IMR-90 (cell line): ENCODE data around the gene CDH22. TPM values are rescaled to one million over a fixed set of nuclear protein-coding genes. Genes with fewer than 3 reads are reported as not detected.
A peak's percentile ranks its signal among the peaks of the same experiment; 100 is the strongest.

Experiments
- ATAC-seq: fragments of 200-7000 bp; cut with Tn5 transposase; 2 replicates; pipeline ENCODE4 v1.9.1; 2020; ENCODE audit warnings: low read depth, mild to moderate bottlenecking, moderate library complexity
- BruUV-seq: library from RNA; stranded (reverse); fragments of 400-500 nt; replicated peaks from 2 replicates; lab custom pipeline; 2021; lab: Mats Ljungman, UMichigan
- CTCF ChIA-PET: fragments of 300-600 bp; formaldehyde crosslinking; extraction: SDS; loops from one replicate; lab custom pipeline; 2021; ENCODE audit warnings: antibody characterized with exemption; lab: Yijun Ruan, JAX
- POLR2A ChIA-PET: fragments of 300-600 bp; sonication (Branson Sonifier 250); formaldehyde crosslinking; loops from one replicate; lab custom pipeline; 2022; ENCODE audit warnings: antibody characterized with exemption; ENCODE audit not compliant: unreplicated experiment; lab: Charles Lee
- DNase-seq: peaks from one replicate; pipeline ENCODE4 v3.0.0; 2013
- H2AFZ ChIP-seq: replicated peaks from 2 replicates; pipeline ENCODE3; 2013; ENCODE audit warnings: low read length, mild to moderate bottlenecking; ENCODE audit not compliant: poor library complexity
- H2AK5ac ChIP-seq: 2 replicates; pipeline ENCODE4 v1.6.1; 2013; ENCODE audit warnings: low read depth, low read length, inconsistent platforms
- H2AK9ac ChIP-seq: replicated peaks from 2 replicates; pipeline ENCODE3; 2013; ENCODE audit warnings: mild to moderate bottlenecking, low read depth, low read length, moderate library complexity; ENCODE audit not compliant: poor library complexity
- H2BK120ac ChIP-seq: 2 replicates; pipeline ENCODE4 v1.6.1; 2013; ENCODE audit warnings: low read depth, low read length, inconsistent platforms
- H2BK15ac ChIP-seq: 3 replicates; pipeline ENCODE4 v1.6.1; 2013; ENCODE audit warnings: low read depth, low read length, inconsistent platforms
- H2BK20ac ChIP-seq: 2 replicates; pipeline ENCODE4 v1.6.1; 2013; ENCODE audit warnings: low read depth, mild to moderate bottlenecking, inconsistent platforms, low read length, moderate library complexity
- H2BK5ac ChIP-seq: 2 replicates; pipeline ENCODE4 v1.6.1; 2013; ENCODE audit warnings: mild to moderate bottlenecking, low read depth, low read length, inconsistent platforms; ENCODE audit not compliant: poor library complexity, severe bottlenecking
- H3K14ac ChIP-seq: replicated peaks from 2 replicates; pipeline ENCODE4 v1.6.1; 2013; ENCODE audit warnings: low read depth, low read length, inconsistent platforms
- H3K18ac ChIP-seq: 2 replicates; pipeline ENCODE4 v1.6.1; 2013; ENCODE audit warnings: low read depth, low read length, control low read depth
- H3K23ac ChIP-seq: 2 replicates; pipeline ENCODE4 v1.6.1; 2013; ENCODE audit warnings: low read depth, low read length, inconsistent platforms
- H3K27ac ChIP-seq: 2 replicates; pipeline ENCODE4 v1.5.1; 2013; ENCODE audit warnings: mild to moderate bottlenecking, control low read depth, low read length; ENCODE audit not compliant: insufficient read depth
- H3K27me3 ChIP-seq: 2 replicates; pipeline ENCODE4 v1.6.1; 2013; ENCODE audit warnings: low read length; ENCODE audit not compliant: control insufficient read depth, insufficient read depth
- H3K36me3 ChIP-seq: 2 replicates; pipeline ENCODE4 v1.6.1; 2013; ENCODE audit warnings: low read length, mixed read lengths; ENCODE audit not compliant: control insufficient read depth, insufficient read depth
- H3K4ac ChIP-seq: 2 replicates; pipeline ENCODE4 v1.6.1; 2013; ENCODE audit warnings: low read depth, low read length, inconsistent platforms
- H3K4me1 ChIP-seq: 2 replicates; pipeline ENCODE4 v1.6.1; 2013; ENCODE audit warnings: low read length, mixed read lengths; ENCODE audit not compliant: control insufficient read depth, insufficient read depth
- H3K4me2 ChIP-seq: 2 replicates; pipeline ENCODE4 v1.6.1; 2013; ENCODE audit warnings: low read depth, mild to moderate bottlenecking, control low read depth, low read length, moderate library complexity
- H3K4me3 ChIP-seq: 2 replicates; pipeline ENCODE4 v1.5.1; 2013; ENCODE audit warnings: low read depth, mild to moderate bottlenecking, control low read depth, low read length, moderate library complexity; ENCODE audit not compliant: insufficient read depth
- H3K56ac ChIP-seq: 2 replicates; pipeline ENCODE4 v1.6.1; 2013; ENCODE audit warnings: low read length, inconsistent platforms; ENCODE audit not compliant: insufficient read depth; ENCODE audit errors: extremely low read depth
- H3K79me1 ChIP-seq, 2 experiments: 2 replicates each; pipeline ENCODE4 v1.6.1; 2013; ENCODE audit warnings: low read length in 2 of 2, inconsistent platforms in 1 of 2, low read depth in 1 of 2
- H3K9ac ChIP-seq: 2 replicates; pipeline ENCODE4 v1.6.1; 2013; ENCODE audit warnings: low read depth, low read length, control low read depth
- H3K9me1 ChIP-seq: 2 replicates; pipeline ENCODE4 v1.6.1; 2013; ENCODE audit warnings: low read length, inconsistent platforms; ENCODE audit not compliant: insufficient read depth
- H3K9me3 ChIP-seq: 2 replicates; pipeline ENCODE4 v1.6.1; 2013; ENCODE audit warnings: low read length; ENCODE audit not compliant: control insufficient read depth, insufficient read depth
- H4K20me1 ChIP-seq: 2 replicates; pipeline ENCODE4 v1.6.1; 2013; ENCODE audit warnings: low read length, inconsistent platforms; ENCODE audit not compliant: insufficient read depth
- H4K5ac ChIP-seq: 2 replicates; pipeline ENCODE4 v1.6.1; 2013; ENCODE audit warnings: mild to moderate bottlenecking, low read depth, low read length, control low read depth
- H4K8ac ChIP-seq, 2 experiments: 2 replicates each; pipeline ENCODE4 v1.6.1; 2013; ENCODE audit warnings: low read depth in 2 of 2, low read length in 2 of 2, control low read depth in 1 of 2, inconsistent platforms in 1 of 2
- H4K91ac ChIP-seq: 2 replicates; pipeline ENCODE4 v1.6.1; 2013; ENCODE audit warnings: low read depth, low read length, inconsistent platforms; ENCODE audit not compliant: insufficient read depth
- BHLHE40 ChIP-seq: fragments of 150-350 bp; IDR thresholded peaks from 2 replicates; pipeline ENCODE4 v1.6.1; 2016; ENCODE audit warnings: mild to moderate bottlenecking, low read depth, low read length
- CEBPB ChIP-seq: IDR thresholded peaks from 2 replicates; pipeline ENCODE4 v1.6.1; 2012; ENCODE audit warnings: low read depth, low read length, improper control_type of control experiment
- FOS ChIP-seq: fragments of 150-350 bp; IDR thresholded peaks from 2 replicates; pipeline ENCODE4 v1.6.1; 2016; ENCODE audit warnings: low read depth, low read length
- MAFK ChIP-seq: IDR thresholded peaks from 2 replicates; pipeline ENCODE4 v1.6.1; 2012; ENCODE audit warnings: low read depth, low read length, improper control_type of control experiment
- MAZ ChIP-seq: IDR thresholded peaks from 2 replicates; pipeline ENCODE4 v1.6.1; 2012; ENCODE audit warnings: low read depth, mild to moderate bottlenecking, low read length, improper control_type of control experiment, moderate library complexity, borderline replicate concordance
- MXI1 ChIP-seq: IDR thresholded peaks from 2 replicates; pipeline ENCODE4 v1.6.1; 2012; ENCODE audit warnings: low read depth, mild to moderate bottlenecking, low read length, moderate library complexity, borderline replicate concordance
- RCOR1 ChIP-seq: IDR thresholded peaks from 2 replicates; pipeline ENCODE4 v1.6.1; 2012; ENCODE audit warnings: mild to moderate bottlenecking, low read length, improper control_type of control experiment; ENCODE audit not compliant: insufficient replicate concordance
- RFX5 ChIP-seq: IDR thresholded peaks from 2 replicates; pipeline ENCODE4 v1.8.0; 2012; ENCODE audit warnings: low read depth, mild to moderate bottlenecking, low read length, moderate library complexity
- WGBS, 2 experiments: methylation state at CpG; one replicate each; pipeline versions ENCODE4 v1.1.5 to v1.1.7; 2013; ENCODE audit warnings: missing lambda C conversion rate in 2 of 2; ENCODE audit not compliant: insufficient read length in 1 of 2; ENCODE audit errors: extremely low coverage in 2 of 2; 5-methylcytosine and 5-hydroxymethylcytosine counted together
- dilution Hi-C: fragments of 300-500 bp; cut with HindIII; formaldehyde crosslinking; loops from one replicate; pipeline ENCODE4 v1.14.3; 2018; ENCODE audit warnings: low sequenced_read_pairs; ENCODE audit not compliant: unreplicated experiment
- in situ Hi-C: fragments of 300-500 bp; cut with MboI; formaldehyde crosslinking; loops from 3 replicates; pipeline ENCODE4 v1.14.3; 2019; ENCODE audit warnings: low sequenced_read_pairs, inconsistent platforms, mixed read lengths
- intact Hi-C: fragments of 100-400 bp; cut with micrococcal nuclease; formaldehyde crosslinking; loops from 2 replicates; pipeline ENCODE4 v1.10.0; 2022
- polyA plus RNA-seq, 3 experiments: library from polyadenylated mRNA; depleted of rRNA; stranded (reverse); fragments of >200 nt; gene quantifications; 2 replicates each; pipeline ENCODE4 v1.2.3, GENCODE V29; 2012; ENCODE audit warnings: low replicate concordance in 1 of 3
- total RNA-seq: library from RNA; depleted of rRNA; stranded (reverse); fragments of >200 nt; gene quantifications from 2 replicates; pipeline ENCODE4 v1.2.3, GENCODE V29; 2012
- TF ChIP-seq, protein P1 (sequence below): fragments of 150-350 bp; IDR thresholded peaks from 2 replicates; pipeline ENCODE4 v1.6.1; 2016; ENCODE audit warnings: low read depth, mild to moderate bottlenecking, low read length, moderate library complexity, borderline replicate concordance
- TF ChIP-seq, protein P2 (sequence below): conservative IDR thresholded peaks from 2 replicates; pipeline ENCODE4 v1.5.1; 2012; ENCODE audit warnings: mild to moderate bottlenecking, low read depth, low read length, improper control_type of control experiment

CDH22 gene
- total and polyA plus RNA-seq, 2 of the 4 experiments (the other 2 are of a cell fraction) = not detected

DNA sequence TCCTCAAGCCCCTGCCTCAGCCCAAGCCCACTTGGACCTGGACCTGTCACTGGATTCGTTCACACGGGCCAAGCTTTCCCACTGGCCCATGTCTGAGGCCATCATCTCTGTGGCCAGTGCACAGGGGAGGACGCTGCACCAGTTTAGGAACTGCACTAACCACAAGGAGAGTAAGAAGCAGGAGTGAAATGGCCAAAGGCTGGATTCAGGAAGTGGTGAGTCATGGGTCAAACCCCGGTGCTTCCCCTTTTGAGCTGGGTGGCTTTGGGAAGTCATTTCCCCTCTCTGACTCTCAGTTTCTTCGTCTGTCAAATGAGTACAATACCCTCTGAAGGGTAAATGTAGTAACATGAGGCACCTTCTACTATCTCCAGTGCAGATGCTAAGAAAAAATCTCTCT lies 102.3 kb downstream of the CDH22 start:
- dilution Hi-C loops = no loop called here

More for the DNA sequence above, 102.3 kb downstream of the CDH22 start:
- Histone ChIP-seq H3K14ac (no peak overlapping the region), H4K5ac (no peak overlapping the region), H2BK15ac (no peak overlapping the region), H3K4me3 (no peak overlapping the region), H2BK20ac (no peak overlapping the region), H2AK9ac (no peak overlapping the region), H3K9ac (no peak overlapping the region), H4K20me1 (no peaks in the 10 kb centered on the region), H3K36me3 (no peaks in the 10 kb centered on the region), H4K8ac (no peak overlapping the region), H3K9me1 (no peaks in the 10 kb centered on the region; the same call in 1 of the 2 replicates), H3K4ac (no peak overlapping the region), H3K27me3 (peaks cover 53% of the 10 kb centered on the region), H3K4me2 (no peak overlapping the region), H3K56ac (no peak overlapping the region), H2AFZ (no peak overlapping the region), H2BK120ac (no peak overlapping the region), H3K79me1 (no peaks in the 10 kb centered on the region), H3K27ac (no peak overlapping the region), H4K91ac (no peak overlapping the region), H3K23ac (no peak overlapping the region), H2AK5ac (no peak overlapping the region), H3K9me3 (no peaks in the 10 kb centered on the region), H3K4me1 (no peaks in the 10 kb centered on the region), H3K18ac (no peak overlapping the region), H2BK5ac (no peak overlapping the region)
- in situ Hi-C loops = no loop called here
- BruUV-seq = no TSS peak
- TF ChIP-seq, protein P1, sequence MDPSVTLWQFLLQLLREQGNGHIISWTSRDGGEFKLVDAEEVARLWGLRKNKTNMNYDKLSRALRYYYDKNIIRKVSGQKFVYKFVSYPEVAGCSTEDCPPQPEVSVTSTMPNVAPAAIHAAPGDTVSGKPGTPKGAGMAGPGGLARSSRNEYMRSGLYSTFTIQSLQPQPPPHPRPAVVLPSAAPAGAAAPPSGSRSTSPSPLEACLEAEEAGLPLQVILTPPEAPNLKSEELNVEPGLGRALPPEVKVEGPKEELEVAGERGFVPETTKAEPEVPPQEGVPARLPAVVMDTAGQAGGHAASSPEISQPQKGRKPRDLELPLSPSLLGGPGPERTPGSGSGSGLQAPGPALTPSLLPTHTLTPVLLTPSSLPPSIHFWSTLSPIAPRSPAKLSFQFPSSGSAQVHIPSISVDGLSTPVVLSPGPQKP = no peak
- TF ChIP-seq MXI1 (no peak), MAFK (no peak), MAZ (no peak), BHLHE40 (no peak), FOS (no peak), CEBPB (no peak), RCOR1 (no peak), RFX5 (no peak)
- TF ChIP-seq, protein P2, sequence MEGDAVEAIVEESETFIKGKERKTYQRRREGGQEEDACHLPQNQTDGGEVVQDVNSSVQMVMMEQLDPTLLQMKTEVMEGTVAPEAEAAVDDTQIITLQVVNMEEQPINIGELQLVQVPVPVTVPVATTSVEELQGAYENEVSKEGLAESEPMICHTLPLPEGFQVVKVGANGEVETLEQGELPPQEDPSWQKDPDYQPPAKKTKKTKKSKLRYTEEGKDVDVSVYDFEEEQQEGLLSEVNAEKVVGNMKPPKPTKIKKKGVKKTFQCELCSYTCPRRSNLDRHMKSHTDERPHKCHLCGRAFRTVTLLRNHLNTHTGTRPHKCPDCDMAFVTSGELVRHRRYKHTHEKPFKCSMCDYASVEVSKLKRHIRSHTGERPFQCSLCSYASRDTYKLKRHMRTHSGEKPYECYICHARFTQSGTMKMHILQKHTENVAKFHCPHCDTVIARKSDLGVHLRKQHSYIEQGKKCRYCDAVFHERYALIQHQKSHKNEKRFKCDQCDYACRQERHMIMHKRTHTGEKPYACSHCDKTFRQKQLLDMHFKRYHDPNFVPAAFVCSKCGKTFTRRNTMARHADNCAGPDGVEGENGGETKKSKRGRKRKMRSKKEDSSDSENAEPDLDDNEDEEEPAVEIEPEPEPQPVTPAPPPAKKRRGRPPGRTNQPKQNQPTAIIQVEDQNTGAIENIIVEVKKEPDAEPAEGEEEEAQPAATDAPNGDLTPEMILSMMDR = no peak
- ChIA-PET CTCF (interaction anchor here (0.5 kb wide), 1 partner anchor 1820 kb away, joined by 3 read pairs; no protein-coding TSS in a partner anchor), POLR2A (no interaction called here)
- intact Hi-C loops = no loop called here
- ATAC-seq (peak; percentile 24; the same call in 1 of the 2 replicates), DNase-seq (peak; percentile 28)
- WGBS, 2 experiments = 42% methylated on average over 2 of the region's 5 CpGs; no CpG with 5 or more reads in 1 of the 2 experiments
